GM21515 (cell line): Measurements from ENCODE around the gene LONRF2.
A peak's percentile ranks its signal among the peaks of the same experiment; 100 is the strongest.
"Not testable (repeated sequence)": the region's sequence is repeated elsewhere in the genome, so short reads cannot be mapped to it uniquely, and the experiment has no call there.

Experiments used
- ATAC-seq: cut with Tn5 transposase; IDR thresholded peaks from one replicate; pipeline ENCODE4 v1.9.1; 2021; ENCODE audit not compliant: unreplicated experiment

The LONRF2 gene

GRCh38 chr2:100256416-100256815, 65.9 kb downstream of the LONRF2 start:
- ATAC-seq: no peak

DNA sequence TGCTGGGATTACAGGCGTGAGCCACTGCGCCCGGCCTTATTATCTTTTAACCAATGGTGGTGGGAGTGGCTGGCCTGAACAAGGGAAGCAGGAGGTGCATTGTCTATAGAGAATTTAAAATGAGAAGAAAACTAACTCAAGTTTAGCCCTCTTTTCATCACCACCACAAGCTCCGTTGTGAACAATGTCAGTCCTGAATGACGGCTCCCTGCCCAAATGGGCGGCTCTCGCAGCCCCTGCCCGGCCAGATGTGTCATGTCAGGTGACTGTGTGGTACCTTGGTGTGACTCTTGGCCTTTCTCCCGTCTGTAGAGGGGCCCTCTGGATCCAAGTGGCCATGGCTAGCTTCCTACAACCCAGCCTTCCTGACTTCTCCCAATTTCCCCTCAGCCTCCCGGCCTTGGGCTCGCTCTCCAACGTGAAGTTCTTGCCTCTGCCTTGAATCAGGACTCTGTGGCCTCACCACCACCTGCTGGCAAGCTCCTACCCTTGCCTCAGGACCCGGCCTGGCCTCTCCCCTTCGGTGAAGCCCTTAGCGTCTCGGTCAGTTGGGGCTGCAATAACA, 67.6 kb downstream of the LONRF2 start:
- no peak for ATAC-seq

GRCh38 chr2:100253786-100254185, 68.5 kb downstream of the LONRF2 start:
- no peak for ATAC-seq

GRCh38 chr2:100252811-100253698, 69.2 kb downstream of the LONRF2 start:
- no peak for ATAC-seq

DNA sequence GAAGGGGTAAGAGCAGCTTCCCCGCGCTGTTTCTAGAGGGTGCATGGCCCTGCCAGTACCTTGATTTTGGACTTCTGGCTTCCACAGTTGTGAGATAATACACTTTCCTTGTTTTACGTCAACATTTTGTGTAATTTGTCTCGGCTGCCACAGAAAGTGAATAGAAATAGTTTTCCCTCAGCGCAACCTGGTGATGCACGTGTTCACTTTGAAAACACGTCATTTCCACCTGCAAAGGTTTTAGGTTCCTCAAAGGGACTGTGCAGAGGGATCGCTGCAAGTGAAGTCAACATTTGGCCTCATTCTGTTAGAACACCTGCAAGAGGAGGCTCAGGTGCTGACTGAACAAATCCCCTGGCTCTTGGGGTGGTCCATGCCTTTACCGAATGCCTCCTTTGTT, 71.7 kb downstream of the LONRF2 start:
- no peak for ATAC-seq

DNA sequence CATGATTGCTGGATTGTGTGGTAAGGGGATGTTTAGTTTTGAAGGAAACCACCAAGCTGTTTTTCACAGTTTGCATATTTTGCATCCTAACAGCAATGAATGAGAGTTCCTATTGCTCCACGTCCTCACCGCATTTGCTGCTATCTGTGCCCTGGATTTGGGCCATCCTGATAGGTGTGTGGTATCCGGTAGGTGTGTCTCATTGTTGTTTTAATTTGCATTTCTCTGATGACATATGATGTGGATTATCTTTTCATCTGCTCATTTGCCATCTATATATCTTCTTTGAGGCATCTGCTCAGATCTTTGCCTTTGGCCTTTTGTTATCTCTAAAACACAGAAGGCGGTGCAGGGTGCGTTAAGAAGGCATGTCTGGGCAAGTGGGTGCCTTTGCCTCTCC, 73.3 kb downstream of the LONRF2 start:
- no peak for ATAC-seq

- ATAC-seq: not testable (repeated sequence)
Measured at GRCh38 chr2:100248556-100248955, 73.7 kb downstream of the LONRF2 start.

DNA sequence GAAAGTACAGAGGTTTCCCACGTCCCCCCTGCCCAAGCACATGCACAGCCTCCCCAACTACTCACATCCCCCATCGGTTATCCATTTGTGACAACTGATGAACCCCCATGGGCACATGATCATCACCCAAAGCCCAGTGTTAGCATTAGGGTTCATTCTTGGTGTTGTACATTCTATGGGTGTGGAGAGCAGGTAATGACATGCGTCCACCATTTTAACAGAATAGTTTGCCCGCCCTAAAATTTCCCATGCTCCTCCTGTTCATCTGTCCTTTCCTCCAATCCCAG, 74.3 kb downstream of the LONRF2 start:
- ATAC-seq: peak; percentile 21

- ATAC-seq: peak; percentile 69
Measured at GRCh38 chr2:100247256-100248043, 74.9 kb downstream of the LONRF2 start.

GRCh38 chr2:100246163-100247145, 75.8 kb downstream of the LONRF2 start:
- ATAC-seq: no peak

DNA sequence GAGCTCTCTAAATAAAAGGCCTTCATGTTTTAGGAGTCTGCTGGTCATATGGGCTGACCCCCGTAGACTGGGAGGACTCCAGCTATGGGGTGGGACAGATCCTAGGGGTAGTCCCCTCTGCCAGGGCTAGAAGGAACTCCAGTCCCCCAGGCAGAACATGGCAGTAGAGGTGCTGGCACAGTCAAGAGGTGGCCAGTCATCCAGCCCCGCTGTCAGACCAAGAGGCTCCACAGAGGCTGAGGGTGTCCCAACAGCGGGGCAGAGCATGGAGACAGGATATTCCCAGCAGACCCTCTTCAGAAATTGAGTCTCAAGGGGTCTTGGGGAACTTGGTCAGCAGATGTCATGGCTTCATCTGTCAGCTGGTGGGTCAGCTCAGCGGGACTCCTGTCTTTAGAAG, 76.6 kb downstream of the LONRF2 start:
- no peak for ATAC-seq

- no peak for ATAC-seq
Measured at GRCh38 chr2:100244881-100245605, 77.3 kb downstream of the LONRF2 start.

- no peak for ATAC-seq
Measured at GRCh38 chr2:100243631-100244030, 78.7 kb downstream of the LONRF2 start.

GRCh38 chr2:100242891-100243619, 79.2 kb downstream of the LONRF2 start:
- no peak for ATAC-seq

- no peak for ATAC-seq
Measured at GRCh38 chr2:100242476-100242875, 79.8 kb downstream of the LONRF2 start.

GRCh38 chr2:100241236-100241635, 81.1 kb downstream of the LONRF2 start:
- no peak for ATAC-seq

DNA sequence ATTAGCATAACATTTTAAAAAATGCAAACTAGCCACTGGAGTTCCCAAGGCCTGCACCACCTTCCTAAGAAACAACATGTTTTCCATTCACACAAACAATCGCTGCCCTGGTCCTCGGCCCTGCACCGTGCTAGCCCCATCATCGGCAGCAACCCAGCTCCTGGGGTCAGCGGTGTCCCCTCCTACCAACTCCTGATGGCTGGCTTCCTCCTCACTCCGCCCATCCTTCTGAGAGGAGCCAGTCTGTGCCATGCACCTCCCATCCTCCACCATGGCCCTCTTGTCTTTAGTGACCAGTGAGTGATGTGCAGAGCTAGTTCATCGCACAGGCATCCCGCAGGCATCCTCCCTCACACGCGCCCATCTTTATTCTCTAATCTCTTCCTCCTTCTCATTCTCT, 81.9 kb downstream of the LONRF2 start:
- ATAC-seq: no peak

- ATAC-seq: no peak
Measured at GRCh38 chr2:100239486-100240210, 82.7 kb downstream of the LONRF2 start.

DNA sequence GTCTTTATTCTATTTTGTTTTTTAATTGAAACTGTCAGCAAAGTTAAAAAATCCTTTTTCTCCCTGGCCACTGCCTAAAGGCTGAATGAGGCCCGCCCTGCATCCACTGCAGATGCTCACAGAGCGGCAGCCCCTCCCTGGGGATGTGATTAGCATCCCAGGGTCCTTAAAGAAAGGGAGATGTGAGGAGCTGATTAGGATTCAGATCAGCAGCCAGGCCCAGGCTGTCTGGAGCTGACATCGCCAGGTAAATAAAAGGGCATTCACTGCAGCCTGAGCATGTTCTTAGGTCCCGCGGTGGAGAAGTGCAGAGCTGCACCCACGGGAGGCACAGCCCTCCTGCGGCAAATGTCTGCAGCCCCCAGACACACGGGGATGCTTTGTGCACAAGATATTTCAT, 83.8 kb downstream of the LONRF2 start:
- ATAC-seq: no peak
